Suppressor macrophage treated with lipopolysaccharide for 4 hours (primary cell): ENCODE results near the gene TLCD3B.

Experiments used
- DNase-seq: peaks from one replicate; pipeline ENCODE4 v3.0.0-alpha.2; 2020

TLCD3B gene

GRCh38 chr16:29987371-29988085 lies 43.5 kb downstream of the TLCD3B start:
- DNase-seq, result no peak

- no peak for DNase-seq
Observed at GRCh38 chr16:29986931-29987330, 44.1 kb downstream of the TLCD3B start.

GRCh38 chr16:29986231-29986630 lies 44.8 kb downstream of the TLCD3B start:
- no peak for DNase-seq

- DNase-seq, result no peak
Observed at GRCh38 chr16:29985271-29985811, 45.7 kb downstream of the TLCD3B start.

- no peak for DNase-seq
Observed at GRCh38 chr16:29984764-29985147, 46.3 kb downstream of the TLCD3B start.

- DNase-seq, result no peak
Observed at GRCh38 chr16:29984137-29984763, 46.8 kb downstream of the TLCD3B start.

- no peak for DNase-seq
Observed at GRCh38 chr16:29983420-29984136, 47.5 kb downstream of the TLCD3B start.

- no peak for DNase-seq
Observed at GRCh38 chr16:29982560-29983419, 48.3 kb downstream of the TLCD3B start.

GRCh38 chr16:29978564-29979270 lies 52.4 kb downstream of the TLCD3B start:
- no peak for DNase-seq

- no peak for DNase-seq
Observed at GRCh38 chr16:29978081-29978480, 53.0 kb downstream of the TLCD3B start.

GRCh38 chr16:29977063-29977825 lies 53.8 kb downstream of the TLCD3B start:
- DNase-seq, result no peak

GRCh38 chr16:29975811-29976511 lies 55.1 kb downstream of the TLCD3B start:
- no peak for DNase-seq

GRCh38 chr16:29975134-29975538 lies 55.9 kb downstream of the TLCD3B start:
- no peak for DNase-seq
